Measurements from ENCODE around the gene ARMC5. TPM values are rescaled to one million over a fixed set of nuclear protein-coding genes. Genes with fewer than 3 reads are reported as not detected.

The ARMC5 gene
- total RNA-seq, 1 donor from 2014 or later, result 11.5 TPM

GRCh38 chr16:31456988-31457360, 2.3 kb upstream of the ARMC5 start:
- H3K4me3 Mint-ChIP-seq (ENCODE audit: unreplicated experiment), result peak overlapping the region; percentile 66
- Histone ChIP-seq H3K79me2 (ENCODE audit: insufficient read depth, low read length) (peaks cover 56% of the 10 kb centered on the region), H3K27me3 (ENCODE audit: insufficient read depth, low read length) (no peaks in the 10 kb centered on the region), H3K27ac (ENCODE audit: low read depth, low read length) (no peak overlapping the region), H3K4me3 (ENCODE audit: insufficient read depth, low read depth, low read length) (no peak overlapping the region), H3K4me2 (ENCODE audit: low read length) (peak overlapping the region; percentile 89), H3K36me3 (ENCODE audit: insufficient read depth, low read length) (no peaks in the 10 kb centered on the region), H4K20me1 (ENCODE audit: insufficient read depth, low read length) (peaks cover 45% of the 10 kb centered on the region), H3K4me1 (ENCODE audit: insufficient read depth, low read length) (peaks cover 55% of the 10 kb centered on the region), H3K9me3 (ENCODE audit: insufficient read depth, low read depth, low read length) (no peaks in the 10 kb centered on the region), H3K9ac (ENCODE audit: low read length) (no peak overlapping the region), H2AFZ (ENCODE audit: low read depth, low read length) (no peak overlapping the region)
- H3K27me3 Mint-ChIP-seq (ENCODE audit: low read depth, unreplicated experiment), result no peaks in the 10 kb centered on the region
- TF ChIP-seq CTCF (IDR thresholded peaks at IDR 0.05; ENCODE audit: insufficient read depth, low read depth, low read length) (no peak), EZH2 (IDR thresholded peaks at IDR 0.05; ENCODE audit: insufficient read depth, low read length) (no peak)
- no peak for FAIRE-seq
- H3K4me1 Mint-ChIP-seq (ENCODE audit: low read depth, unreplicated experiment), result peaks cover 38% of the 10 kb centered on the region
- no peak for DNase-seq (ENCODE audit: low read depth)
- peak overlapping the region; percentile 34 for H3K27ac Mint-ChIP-seq (ENCODE audit: unreplicated experiment)
- H3K36me3 Mint-ChIP-seq (ENCODE audit: low read depth, unreplicated experiment), result peaks cover 2% of the 10 kb centered on the region
- no peaks in the 10 kb centered on the region for H3K9me3 Mint-ChIP-seq (ENCODE audit: unreplicated experiment)

GRCh38 chr16:31458073-31458843, 1.0 kb upstream of the ARMC5 start:
- H3K27ac Mint-ChIP-seq (ENCODE audit: unreplicated experiment), result peak overlapping the region; percentile 59
- peaks cover 29% of the 10 kb centered on the region for H3K4me1 Mint-ChIP-seq (ENCODE audit: low read depth, unreplicated experiment)
- peak overlapping the region; percentile 97 for H3K9ac ChIP-seq (ENCODE audit: low read length)
- no peaks in the 10 kb centered on the region for H3K9me3 Mint-ChIP-seq (ENCODE audit: unreplicated experiment)
- peaks cover 42% of the 10 kb centered on the region for H4K20me1 ChIP-seq (ENCODE audit: insufficient read depth, low read length)
- H3K4me1 ChIP-seq (ENCODE audit: insufficient read depth, low read length), result peaks cover 44% of the 10 kb centered on the region
- peaks cover 56% of the 10 kb centered on the region for H3K79me2 ChIP-seq (ENCODE audit: insufficient read depth, low read length)
- peak; percentile 49 for DNase-seq (ENCODE audit: low read depth)
- H3K36me3 ChIP-seq (ENCODE audit: insufficient read depth, low read length), result peaks cover 2% of the 10 kb centered on the region
- peaks cover 2% of the 10 kb centered on the region for H3K36me3 Mint-ChIP-seq (ENCODE audit: low read depth, unreplicated experiment)
- peak overlapping the region; percentile 89 for H3K4me3 Mint-ChIP-seq (ENCODE audit: unreplicated experiment)
- peak overlapping the region; percentile 94 for H2AFZ ChIP-seq (ENCODE audit: low read depth, low read length)
- no peak for FAIRE-seq
- TF ChIP-seq EZH2 (IDR thresholded peaks at IDR 0.05; ENCODE audit: insufficient read depth, low read length) (no peak), CTCF (IDR thresholded peaks at IDR 0.05; ENCODE audit: insufficient read depth, low read depth, low read length) (no peak)
- no peaks in the 10 kb centered on the region for H3K27me3 ChIP-seq (ENCODE audit: insufficient read depth, low read length)
- H3K4me2 ChIP-seq (ENCODE audit: low read length), result peak overlapping the region; percentile 89
- H3K4me3 ChIP-seq (ENCODE audit: insufficient read depth, low read depth, low read length), result peak overlapping the region; percentile 77
- peak overlapping the region; percentile 99 for H3K27ac ChIP-seq (ENCODE audit: low read depth, low read length)
- H3K9me3 ChIP-seq (ENCODE audit: insufficient read depth, low read depth, low read length), result no peaks in the 10 kb centered on the region
- H3K27me3 Mint-ChIP-seq (ENCODE audit: low read depth, unreplicated experiment), result no peaks in the 10 kb centered on the region
